Testis (tissue), 3 donors: ENCODE measurements around the gene HMCN2. TPM values are rescaled to one million over a fixed set of nuclear protein-coding genes. Genes with fewer than 3 reads are reported as not detected.
A peak's percentile ranks its signal among the peaks of the same experiment; 100 is the strongest.

Source experiments
- DNase-seq: peaks from one replicate; pipeline ENCODE4 v3.0.0-alpha.2; 2019
- H3K27ac ChIP-seq, 2 donors: fragments of 200-600 bp; sonication (generic); one replicate each; pipeline ENCODE4 v1.5.1; 2019
- H3K27me3 ChIP-seq: fragments of 200-600 bp; sonication (generic); one replicate; pipeline ENCODE4 v1.5.1; 2019
- H3K36me3 ChIP-seq: fragments of 200-600 bp; sonication (generic); one replicate; pipeline ENCODE4 v1.5.1; 2017; ENCODE audit warnings: low read depth; ENCODE audit errors: missing control alignments
- H3K4me1 ChIP-seq: fragments of 200-600 bp; sonication (generic); one replicate; pipeline ENCODE4 v1.5.1; 2019
- H3K4me3 ChIP-seq, 2 donors: fragments of 200-600 bp; sonication (generic); one replicate each; pipeline ENCODE4 v1.5.1; 2017 to 2019
- H3K9me3 ChIP-seq: fragments of 200-600 bp; sonication (generic); one replicate; pipeline ENCODE4 v1.5.1; 2017
- CTCF ChIP-seq, 3 experiments: fragments of 450-650 bp in 2 of 3; fragments of 200-600 bp in 1 of 3; sonication (generic) in 1 of 3; IDR thresholded peaks; one replicate each; pipeline ENCODE4 v1.5.1; 2016 to 2019; ENCODE audit warnings: antibody characterized with exemption in 3 of 3, mild to moderate bottlenecking in 2 of 3, moderate library complexity in 1 of 3
- POLR2A ChIP-seq: fragments of 450-650 bp; IDR thresholded peaks from one replicate; pipeline ENCODE4 v1.6.1; 2017; ENCODE audit warnings: antibody characterized with exemption, mild to moderate bottlenecking, moderate library complexity
- WGBS, 2 donors: methylation state at CpG; one replicate each; pipeline ENCODE4 v1.1.5; 2018; 5-methylcytosine and 5-hydroxymethylcytosine counted together
- intact Hi-C: fragments of 100-400 bp; cut with DNase I; formaldehyde crosslinking; loops from one replicate; pipeline ENCODE4 v1.15.1; 2023; ENCODE audit warnings: low total_unique reads
- polyA plus RNA-seq: library from polyadenylated mRNA; stranded (reverse); fragments of 350-450 nt; fragmentation: Illumina TruSeq; extraction: RNeasy Lipid Tissue Mini Kit (QIAGEN cat#74804); gene quantifications from one replicate; pipeline ENCODE4 v1.2.3, GENCODE V29; 2014; ENCODE audit warnings: low read depth, low replicate concordance; ENCODE audit not compliant: insufficient read depth
- total RNA-seq, 2 donors: library from RNA; depleted of rRNA; stranded (reverse); fragments of >200 nt; gene quantifications; one replicate each; pipeline ENCODE4 v1.2.3, GENCODE V29; 2016

HMCN2 gene
- total and polyA plus RNA-seq, 3 donors from 2014 or later, result 10.2 to 17.7 (median 15.5) TPM

GRCh38 chr9:130220352-130220751 is 45.2 kb upstream of the HMCN2 start:
- intact Hi-C loops, result no loop called here
- Histone ChIP-seq H3K4me3 (no peak overlapping the region), H3K27me3 (no peaks in the 10 kb centered on the region), H3K4me1 (peaks cover 5% of the 10 kb centered on the region), H3K9me3 (no peaks in the 10 kb centered on the region), H3K36me3 (no peaks in the 10 kb centered on the region), H3K27ac (no peak overlapping the region)
- 45 to 46% methylated on average over 9 of the region's 9 CpGs for WGBS, 2 donors
- TF ChIP-seq POLR2A (no peak), CTCF (IDR thresholded peaks at IDR 0.05) (no peak)
- peak; percentile 41 for DNase-seq

GRCh38 chr9:130222833-130223232 is 42.7 kb upstream of the HMCN2 start:
- Histone ChIP-seq H3K27me3 (no peaks in the 10 kb centered on the region), H3K4me1 (peaks cover 5% of the 10 kb centered on the region), H3K27ac (no peak overlapping the region), H3K9me3 (no peaks in the 10 kb centered on the region), H3K4me3 (no peak overlapping the region), H3K36me3 (no peaks in the 10 kb centered on the region)
- DNase-seq, result no peak
- no peak for TF ChIP-seq POLR2A
- no peak for TF ChIP-seq CTCF (IDR thresholded peaks at IDR 0.05)
- intact Hi-C loops, result no loop called here
- WGBS, 2 donors, result 76 to 93% methylated on average over 8 to 9 of the region's 9 CpGs

GRCh38 chr9:130225071-130225470 is 40.5 kb upstream of the HMCN2 start:
- WGBS, 2 donors, result 82 to 84% methylated on average over 11 of the region's 11 CpGs
- DNase-seq, result no peak
- TF ChIP-seq POLR2A (no peak), CTCF (IDR thresholded peaks at IDR 0.05) (no peak)
- Histone ChIP-seq H3K27me3 (no peaks in the 10 kb centered on the region), H3K27ac (no peak overlapping the region), H3K9me3 (no peaks in the 10 kb centered on the region), H3K4me3 (no peak overlapping the region), H3K4me1 (peaks cover 3% of the 10 kb centered on the region), H3K36me3 (no peaks in the 10 kb centered on the region)
- intact Hi-C loops, result no loop called here

GRCh38 chr9:130225586-130225985 is 40.0 kb upstream of the HMCN2 start:
- no peak for DNase-seq
- TF ChIP-seq CTCF (IDR thresholded peaks at IDR 0.05) (no peak), POLR2A (no peak)
- H3K4me3 ChIP-seq, result no peak overlapping the region
- no peaks in the 10 kb centered on the region for H3K4me1 ChIP-seq
- intact Hi-C loops, result no loop called here
- WGBS, 2 donors, result 92 to 97% methylated on average over 20 of the region's 20 CpGs
- no peaks in the 10 kb centered on the region for H3K9me3 ChIP-seq
- no peaks in the 10 kb centered on the region for H3K27me3 ChIP-seq
- no peaks in the 10 kb centered on the region for H3K36me3 ChIP-seq
- no peak overlapping the region for H3K27ac ChIP-seq

GRCh38 chr9:130226112-130226511 is 39.4 kb upstream of the HMCN2 start:
- Histone ChIP-seq H3K4me3 (no peak overlapping the region), H3K4me1 (no peaks in the 10 kb centered on the region), H3K36me3 (no peaks in the 10 kb centered on the region), H3K27ac (no peak overlapping the region), H3K9me3 (no peaks in the 10 kb centered on the region), H3K27me3 (no peaks in the 10 kb centered on the region)
- intact Hi-C loops, result no loop called here
- WGBS, 2 donors, result 89% methylated on average over 12 of the region's 12 CpGs; no CpG with 5 or more reads in 1 of the 2 donors
- TF ChIP-seq POLR2A, result no peak
- no peak for DNase-seq
